EL (cell line): ENCODE measurements around the gene ABCD1.
"Not testable (repeated sequence)": the region's sequence is repeated elsewhere in the genome, so short reads cannot be mapped to it uniquely, and the experiment has no call there.

Experiments
- DNase-seq: peaks from one replicate; pipeline ENCODE4 v3.0.0-alpha.2; 2016

ABCD1 gene

GRCh38 chrX:153694687-153695270, 29.9 kb upstream of the ABCD1 start:
- DNase-seq: no peak

GRCh38 chrX:153696100-153696499, 28.6 kb upstream of the ABCD1 start:
- DNase-seq: no peak

GRCh38 chrX:153696538-153696937, 28.1 kb upstream of the ABCD1 start:
- not testable (repeated sequence) for DNase-seq

- not testable (repeated sequence) for DNase-seq
Measured at GRCh38 chrX:153696986-153697722, 27.5 kb upstream of the ABCD1 start.

- DNase-seq: no peak
Measured at GRCh38 chrX:153697924-153698865, 26.5 kb upstream of the ABCD1 start.

GRCh38 chrX:153699210-153699783, 25.4 kb upstream of the ABCD1 start:
- DNase-seq: not testable (repeated sequence)

- DNase-seq: not testable (repeated sequence)
Measured at GRCh38 chrX:153699784-153700371, 24.8 kb upstream of the ABCD1 start.

GRCh38 chrX:153700376-153700945, 24.2 kb upstream of the ABCD1 start:
- no peak for DNase-seq

GRCh38 chrX:153700967-153701366, 23.7 kb upstream of the ABCD1 start:
- no peak for DNase-seq

GRCh38 chrX:153701706-153702105, 22.9 kb upstream of the ABCD1 start:
- DNase-seq: no peak

- no peak for DNase-seq
Measured at GRCh38 chrX:153702336-153703035, 22.2 kb upstream of the ABCD1 start.

- no peak for DNase-seq
Measured at GRCh38 chrX:153703036-153703370, 21.7 kb upstream of the ABCD1 start.

GRCh38 chrX:153704021-153704526, 20.6 kb upstream of the ABCD1 start:
- no peak for DNase-seq

GRCh38 chrX:153704631-153705402, 19.8 kb upstream of the ABCD1 start:
- not testable (repeated sequence) for DNase-seq

- DNase-seq: not testable (repeated sequence)
Measured at GRCh38 chrX:153705403-153706060, 19.1 kb upstream of the ABCD1 start.

GRCh38 chrX:153706799-153707198, 17.9 kb upstream of the ABCD1 start:
- DNase-seq: no peak

GRCh38 chrX:153707406-153707805, 17.2 kb upstream of the ABCD1 start:
- DNase-seq: no peak

- DNase-seq: peak; percentile 79
Measured at GRCh38 chrX:153708415-153708814, 16.2 kb upstream of the ABCD1 start.

- DNase-seq: no peak
Measured at GRCh38 chrX:153709726-153710674, 14.7 kb upstream of the ABCD1 start.
